ENCODE results near the gene CHRNB1. TPM values are rescaled to one million over a fixed set of nuclear protein-coding genes. Genes with fewer than 3 reads are reported as not detected.
A peak's percentile ranks its signal among the peaks of the same experiment; 100 is the strongest.

The CHRNB1 gene
- total RNA-seq, 3 donors from 2014 or later (not counting 1 experiment from before 2014, with no cell fraction given), result 9.8 to 10.4 (median 10.2) TPM

- no peak for TF ChIP-seq CTCF (IDR thresholded peaks at IDR 0.05)
- Histone ChIP-seq H3K36me3 (ENCODE audit: control insufficient read depth, insufficient read depth, low read length) (peaks cover 90% of the 10 kb centered on the region), H3K4me1 (ENCODE audit: control insufficient read depth, insufficient read depth, low read length) (no peaks in the 10 kb centered on the region), H3K27ac (ENCODE audit: low read length) (no peak overlapping the region), H3K4me3 (ENCODE audit: low read length) (no peak overlapping the region), H3K27me3 (ENCODE audit: control insufficient read depth, insufficient read depth, low read length) (no peaks in the 10 kb centered on the region), H3K9me3 (ENCODE audit: control insufficient read depth, insufficient read depth, low read length) (no peaks in the 10 kb centered on the region)
- H3K36me3 Mint-ChIP-seq, result peaks cover 21% of the 10 kb centered on the region
- H3K4me1 Mint-ChIP-seq, result no peaks in the 10 kb centered on the region
- ATAC-seq (no peak), DNase-seq (peak in 1 of 2 donors; percentile 11)
- H3K4me3 Mint-ChIP-seq, result no peak overlapping the region
- H3K27me3 Mint-ChIP-seq (ENCODE audit: low read depth in 2 of 2), result no peaks in the 10 kb centered on the region
- peak overlapping the region in 1 of 2 donors; percentile 6 for H3K27ac Mint-ChIP-seq
- intact Hi-C loops (cut with micrococcal nuclease), result loop anchor here (5.0 kb wide), 1 partner anchor 65 kb away; the partner anchor contains the start of genes FGF11 and TMEM102
- WGBS (ENCODE audit: insufficient coverage), result 95% methylated on average over 20 of the region's 20 CpGs
- H3K9me3 Mint-ChIP-seq, result no peaks in the 10 kb centered on the region
Observed at GRCh38 chr17:7502171-7502847, 57.4 kb downstream of the CHRNB1 start.

- DNase-seq, result peak in 1 of 2 donors; percentile 43
- no peaks in the 10 kb centered on the region for H3K9me3 Mint-ChIP-seq
- no peak overlapping the region for H3K4me3 Mint-ChIP-seq
- no peaks in the 10 kb centered on the region for H3K27me3 Mint-ChIP-seq (ENCODE audit: low read depth in 2 of 2)
- Histone ChIP-seq H3K9me3 (ENCODE audit: control insufficient read depth, insufficient read depth, low read length) (no peaks in the 10 kb centered on the region), H3K27me3 (ENCODE audit: control insufficient read depth, insufficient read depth, low read length) (no peaks in the 10 kb centered on the region), H3K27ac (ENCODE audit: low read length) (no peak overlapping the region), H3K36me3 (ENCODE audit: control insufficient read depth, insufficient read depth, low read length) (peaks cover 87% of the 10 kb centered on the region), H3K4me3 (ENCODE audit: low read length) (no peak overlapping the region), H3K4me1 (ENCODE audit: control insufficient read depth, insufficient read depth, low read length) (no peaks in the 10 kb centered on the region)
- TF ChIP-seq CTCF (IDR thresholded peaks at IDR 0.05), result no peak
- no peaks in the 10 kb centered on the region for H3K4me1 Mint-ChIP-seq
- ATAC-seq, result peak in 2 of 3 donors; percentile 25 to 39
- intact Hi-C loops (cut with micrococcal nuclease), result loop anchor here (5.0 kb wide), 1 partner anchor 66 kb away; the partner anchor contains the start of genes FGF11 and TMEM102
- 95% methylated on average over 14 of the region's 14 CpGs for WGBS (ENCODE audit: insufficient coverage)
- H3K36me3 Mint-ChIP-seq, result peaks cover 21% of the 10 kb centered on the region
- no peak overlapping the region for H3K27ac Mint-ChIP-seq
Observed at GRCh38 chr17:7502987-7503386, 58.1 kb downstream of the CHRNB1 start.

GRCh38 chr17:7503521-7503920, 58.7 kb downstream of the CHRNB1 start:
- H3K4me3 ChIP-seq (ENCODE audit: low read length), result no peak overlapping the region
- no peaks in the 10 kb centered on the region for H3K4me1 ChIP-seq (ENCODE audit: control insufficient read depth, insufficient read depth, low read length)
- Mint-ChIP-seq H3K27me3 (ENCODE audit: low read depth in 2 of 2) (no peaks in the 10 kb centered on the region), H3K4me3 (no peak overlapping the region), H3K4me1 (no peaks in the 10 kb centered on the region), H3K36me3 (peaks cover 21% of the 10 kb centered on the region), H3K9me3 (no peaks in the 10 kb centered on the region), H3K27ac (peak overlapping the region in 1 of 2 donors; percentile 52)
- no peak for ATAC-seq
- no peaks in the 10 kb centered on the region for H3K9me3 ChIP-seq (ENCODE audit: control insufficient read depth, insufficient read depth, low read length)
- intact Hi-C loops (cut with micrococcal nuclease), result loop anchor here (5.0 kb wide), 1 partner anchor 66 kb away; the partner anchor contains the start of genes FGF11 and TMEM102
- WGBS (ENCODE audit: insufficient coverage), result 97% methylated on average over 8 of the region's 8 CpGs
- peak in 1 of 2 donors; percentile 4 for DNase-seq
- TF ChIP-seq CTCF (IDR thresholded peaks at IDR 0.05), result no peak
- no peaks in the 10 kb centered on the region for H3K27me3 ChIP-seq (ENCODE audit: control insufficient read depth, insufficient read depth, low read length)
- peaks cover 86% of the 10 kb centered on the region for H3K36me3 ChIP-seq (ENCODE audit: control insufficient read depth, insufficient read depth, low read length)
- no peak overlapping the region for H3K27ac ChIP-seq (ENCODE audit: low read length)

Other genes with a start within 250 kb of the CHRNB1 start
- 10 to 100 TPM in 1 of 3 donors, 1 to 10 TPM in 2; 6.7 to 11.2 (median 8.6) TPM for gene DLG4, start 225.2 kb upstream of the CHRNB1 start, total RNA-seq
- gene ACADVL, start 225.1 kb upstream of the CHRNB1 start, total RNA-seq, result 100 to 1,000 TPM; 439 to 637 (median 607) TPM
- gene DVL2, start 210.5 kb upstream of the CHRNB1 start, total RNA-seq, result 10 to 100 TPM; 46.5 to 66.6 (median 61.5) TPM
- 10 to 100 TPM; 19.3 to 32.3 (median 20.8) TPM for gene PHF23, start 205.6 kb upstream of the CHRNB1 start, total RNA-seq
- 100 to 1,000 TPM; 256 to 277 (median 276) TPM for gene GABARAP, start 202.6 kb upstream of the CHRNB1 start, total RNA-seq
- gene CTDNEP1, start 193.3 kb upstream of the CHRNB1 start, total RNA-seq, result 100 to 1,000 TPM; 127 to 139 (median 131) TPM
- gene ELP5, start 192.8 kb upstream of the CHRNB1 start, total RNA-seq, result 10 to 100 TPM; 30.1 to 38.5 (median 30.3) TPM
- 1 to 10 TPM in 2 of 3 donors, under 1 TPM in 1; 0.99 to 1.8 (median 1.7) TPM for gene CLDN7, start 182.6 kb upstream of the CHRNB1 start, total RNA-seq
- not detected for gene SLC2A4, start 163.3 kb upstream of the CHRNB1 start, total RNA-seq
- under 1 TPM in 1 of 3 donors, not detected in 2; 0.05 TPM for gene YBX2, start 150.4 kb upstream of the CHRNB1 start, total RNA-seq
- gene EIF5A, start 137.4 kb upstream of the CHRNB1 start, total RNA-seq, result 100 to 1,000 TPM; 483 to 608 (median 492) TPM
- 100 to 1,000 TPM; 132 to 146 (median 133) TPM for gene GPS2, start 129.7 kb upstream of the CHRNB1 start, total RNA-seq
- 10 to 100 TPM; 48.9 to 57.9 (median 51.4) TPM for gene NEURL4, start 115.7 kb upstream of the CHRNB1 start, total RNA-seq
- gene ACAP1, start 108.5 kb upstream of the CHRNB1 start, total RNA-seq, result 100 to 1,000 TPM; 526 to 590 (median 540) TPM
- 1 to 10 TPM; 5.6 to 9.7 (median 8.3) TPM for gene KCTD11, start 92.9 kb upstream of the CHRNB1 start, total RNA-seq
- gene TMEM95, start 89.9 kb upstream of the CHRNB1 start, total RNA-seq, result not detected
- 1 to 10 TPM in 1 of 3 donors, under 1 TPM in 2; 0.18 to 1.7 (median 0.73) TPM for gene TNK1, start 64.0 kb upstream of the CHRNB1 start, total RNA-seq
- gene PLSCR3, start 50.5 kb upstream of the CHRNB1 start, total RNA-seq, result 10 to 100 TPM; 38.2 to 57.8 (median 47.0) TPM
- gene TMEM256, start 41.0 kb upstream of the CHRNB1 start, total RNA-seq, result 10 to 100 TPM; 31.8 to 35.9 (median 34.2) TPM
- 1 to 10 TPM; 2.8 to 3.4 (median 3.1) TPM for gene NLGN2, start 37.2 kb upstream of the CHRNB1 start, total RNA-seq
- gene SPEM1, start 24.7 kb upstream of the CHRNB1 start, total RNA-seq, result not detected
- not detected for gene SPEM2, start 19.4 kb upstream of the CHRNB1 start, total RNA-seq
- gene SPEM3, start 16.2 kb upstream of the CHRNB1 start, total RNA-seq, result not detected
- gene TMEM102, start 9.6 kb upstream of the CHRNB1 start, total RNA-seq, result 1 to 10 TPM; 5.1 to 8.6 (median 7.0) TPM
- 1 to 10 TPM; 1.2 to 4.2 (median 1.9) TPM for gene FGF11, start 5.5 kb upstream of the CHRNB1 start, total RNA-seq
- gene ZBTB4, start 34.6 kb downstream of the CHRNB1 start, total RNA-seq, result 10 to 100 TPM; 64.0 to 72.5 (median 68.4) TPM
- gene SLC35G6, start 36.4 kb downstream of the CHRNB1 start, total RNA-seq, result not detected
- 100 to 1,000 TPM; 515 to 879 (median 524) TPM for gene POLR2A, start 39.3 kb downstream of the CHRNB1 start, total RNA-seq
- gene TNFSF12, start 104.0 kb downstream of the CHRNB1 start, total RNA-seq, result 10 to 100 TPM; 49.1 to 62.6 (median 60.3) TPM
- gene TNFSF13, start 113.7 kb downstream of the CHRNB1 start, total RNA-seq, result 10 to 100 TPM in 1 of 3 donors, 1 to 10 TPM in 2; 2.7 to 11.1 (median 2.7) TPM
- gene SENP3, start 116.9 kb downstream of the CHRNB1 start, total RNA-seq, result 10 to 100 TPM; 36.9 to 42.3 (median 39.1) TPM
- 10 to 100 TPM in 2 of 3 donors, 1 to 10 TPM in 1; 1.4 to 24.7 (median 13.0) TPM for gene CD68, start 134.6 kb downstream of the CHRNB1 start, total RNA-seq
- 10 to 100 TPM; 26.3 to 29.2 (median 27.1) TPM for gene MPDU1, start 138.8 kb downstream of the CHRNB1 start, total RNA-seq
- under 1 TPM in 1 of 3 donors, not detected in 2; 0.27 TPM for gene SOX15, start 145.0 kb downstream of the CHRNB1 start, total RNA-seq
- 10 to 100 TPM; 23.7 to 40.2 (median 29.5) TPM for gene FXR2, start 169.8 kb downstream of the CHRNB1 start, total RNA-seq
- 10 to 100 TPM; 63.0 to 71.6 (median 70.1) TPM for gene SAT2, start 182.8 kb downstream of the CHRNB1 start, total RNA-seq
- not detected for gene SHBG, start 185.1 kb downstream of the CHRNB1 start, total RNA-seq
- under 1 TPM in 2 of 3 donors, not detected in 1; 0.18 to 0.19 TPM for gene ATP1B2, start 205.9 kb downstream of the CHRNB1 start, total RNA-seq
- 10 to 100 TPM; 56.5 to 65.5 (median 62.0) TPM for gene TP53, start 242.4 kb downstream of the CHRNB1 start, total RNA-seq
- gene WRAP53, start 243.4 kb downstream of the CHRNB1 start, total RNA-seq, result 10 to 100 TPM in 2 of 3 donors, 1 to 10 TPM in 1; 9.9 to 12.8 (median 12.0) TPM

Measured in natural killer cell (primary cell).